Activated CD4-positive, alpha-beta T cell treated with anti-CD3 and anti-CD28 coated beads for 1 hour (primary cell): Measurements from ENCODE around the gene TNS1.

ENCODE experiments used
- DNase-seq: peaks from one replicate; pipeline ENCODE4 v3.0.0-alpha.2; 2020

The TNS1 gene

GRCh38 chr2:217751952-217752351, 250.8 kb downstream of the TNS1 start:
- DNase-seq, result no peak

GRCh38 chr2:217751192-217751591, 251.6 kb downstream of the TNS1 start:
- no peak for DNase-seq
